Medulla oblongata (tissue), 1 donor: ENCODE data around the gene FMNL2.

Experiments
- DNase-seq: peaks from one replicate; pipeline ENCODE4 v3.0.0-alpha.2; 2015; ENCODE audit errors: extremely low spot score

Gene FMNL2

DNA sequence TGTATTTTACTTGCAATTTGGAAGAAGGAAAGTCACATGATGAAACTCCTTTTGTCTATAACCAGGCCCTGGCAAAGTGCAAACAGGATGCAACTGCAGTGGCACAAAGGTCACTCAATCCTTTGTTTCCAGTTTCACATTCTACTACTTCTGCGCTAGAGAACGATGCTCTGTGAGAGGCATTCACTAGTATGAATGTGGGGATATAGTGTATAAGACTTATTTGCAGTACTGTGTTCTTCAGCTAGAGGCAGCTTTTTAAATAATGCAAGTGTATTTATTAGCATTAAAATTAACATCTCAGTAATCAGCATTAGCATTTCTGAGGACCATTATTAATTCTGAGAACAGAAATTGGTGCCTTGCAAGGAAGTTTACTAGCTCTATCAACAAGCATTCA lies 313.4 kb downstream of the FMNL2 start:
- DNase-seq = peak; percentile 31

DNA sequence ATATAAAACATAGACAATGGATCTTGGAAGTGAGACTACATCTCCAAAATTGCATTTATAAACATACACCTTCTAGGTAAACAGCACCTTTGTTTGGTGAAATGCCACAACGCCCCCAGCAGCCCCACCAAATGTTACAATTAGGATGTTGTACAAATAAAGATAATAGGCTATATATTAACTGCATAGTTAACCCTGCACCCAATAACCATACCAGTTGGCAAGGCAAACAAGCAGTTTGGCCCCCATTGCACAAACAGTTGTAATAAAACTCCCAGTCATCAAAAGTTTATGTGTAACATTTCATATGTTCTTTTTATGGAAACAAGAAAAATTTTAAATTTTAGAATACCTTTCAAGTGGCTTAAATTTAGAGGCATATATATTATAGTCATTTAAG lies 315.0 kb downstream of the FMNL2 start:
- no peak for DNase-seq

DNA sequence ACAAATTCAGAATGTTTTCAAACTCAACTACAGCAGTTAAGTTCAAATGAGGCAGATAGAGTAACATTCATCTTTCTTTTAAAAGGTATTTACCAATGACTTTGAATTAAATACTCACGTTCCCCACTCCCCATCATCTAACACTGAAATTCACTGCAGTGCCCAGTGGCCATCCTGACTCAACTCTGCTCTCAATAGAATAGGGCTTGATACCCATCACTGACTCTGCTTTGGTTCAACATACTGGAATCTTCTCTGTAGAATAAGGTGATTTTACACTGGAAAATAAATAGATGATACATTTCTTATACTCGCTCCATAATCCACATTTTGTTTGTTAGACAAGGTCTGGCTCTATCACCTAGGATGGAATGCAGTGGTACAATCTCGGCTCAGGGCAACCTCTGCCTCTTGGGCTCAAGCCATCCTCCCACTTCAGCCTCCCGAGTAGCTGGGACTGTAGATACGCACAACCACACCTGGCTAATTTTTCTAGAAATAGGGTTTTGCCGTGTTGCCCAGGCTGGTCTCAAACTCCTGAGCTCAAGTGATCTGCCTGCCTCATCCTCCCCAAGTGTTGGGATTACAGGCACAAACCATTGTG lies 315.9 kb downstream of the FMNL2 start:
- DNase-seq = no peak

DNA sequence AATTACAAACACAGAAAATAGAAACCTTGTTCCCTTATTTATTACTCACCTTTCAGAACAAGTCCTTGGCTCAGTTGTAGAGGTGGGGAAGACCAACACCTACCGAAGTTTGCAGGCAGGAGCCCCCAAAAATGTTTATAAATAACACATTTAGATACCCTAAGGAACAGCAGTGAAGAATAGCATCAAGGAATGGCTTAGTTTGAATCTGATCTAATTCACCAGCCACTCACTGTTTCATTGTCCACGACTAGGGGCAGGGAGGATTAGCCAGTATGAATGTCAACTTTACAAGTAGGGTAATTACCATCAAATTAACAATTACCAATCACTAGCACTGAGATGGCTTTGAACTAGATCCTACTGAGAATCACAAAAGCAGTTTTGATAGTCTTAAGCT lies 316.9 kb downstream of the FMNL2 start:
- no peak for DNase-seq

DNA sequence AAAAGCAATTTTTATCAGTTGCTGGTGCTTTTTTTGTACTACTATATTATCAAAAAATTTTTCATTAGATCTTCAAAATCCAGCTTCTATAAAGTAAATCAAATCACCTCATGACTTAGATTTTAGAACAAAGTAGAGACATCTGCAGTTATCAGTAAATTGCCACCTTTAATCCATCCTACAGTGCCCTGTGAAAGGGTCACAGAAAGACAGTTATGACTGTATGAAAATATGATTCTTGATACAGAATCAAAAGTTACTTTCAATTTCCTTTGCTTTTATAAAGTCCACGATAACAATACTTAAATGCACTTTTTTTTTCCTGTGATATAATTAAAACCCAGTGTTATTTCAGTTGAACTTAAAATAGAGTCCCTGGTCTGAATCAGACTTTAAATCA lies 320.9 kb downstream of the FMNL2 start:
- DNase-seq = no peak

DNA sequence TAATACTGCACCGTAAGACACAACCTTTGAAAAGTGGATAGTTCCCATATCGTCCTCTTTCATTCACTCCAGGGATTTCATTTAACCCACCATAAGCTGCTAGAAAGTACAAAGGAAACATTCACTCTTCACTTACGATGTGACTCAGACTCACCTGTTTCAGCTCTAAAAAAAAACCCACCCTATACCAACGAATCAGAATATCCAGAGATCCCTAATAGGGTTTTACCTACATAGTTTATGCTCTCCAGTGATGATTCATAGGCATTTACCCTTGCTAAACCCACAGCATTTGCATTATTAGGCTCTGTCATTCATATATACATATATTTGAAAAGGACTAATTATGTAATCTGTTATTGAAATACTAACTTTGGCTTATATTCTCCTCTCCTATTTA lies 322.1 kb downstream of the FMNL2 start:
- DNase-seq = no peak

DNA sequence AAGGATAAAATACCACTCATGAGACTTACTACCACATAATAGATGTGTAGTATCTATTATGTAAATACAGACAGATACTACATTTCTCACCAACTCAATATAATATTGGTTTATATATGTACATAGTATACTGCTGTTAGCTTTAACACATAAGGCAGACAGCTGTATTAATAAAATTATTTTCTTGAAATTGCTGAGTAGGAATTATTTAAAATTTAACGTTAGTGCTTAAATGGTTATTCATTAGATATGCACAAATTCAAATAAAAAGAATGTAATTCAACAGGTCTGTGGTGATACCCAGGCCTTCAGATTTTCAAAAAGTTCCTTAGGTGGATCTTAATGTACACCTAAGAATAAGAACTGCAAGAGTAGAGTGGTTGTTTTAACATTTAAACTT lies 323.2 kb downstream of the FMNL2 start:
- no peak for DNase-seq

DNA sequence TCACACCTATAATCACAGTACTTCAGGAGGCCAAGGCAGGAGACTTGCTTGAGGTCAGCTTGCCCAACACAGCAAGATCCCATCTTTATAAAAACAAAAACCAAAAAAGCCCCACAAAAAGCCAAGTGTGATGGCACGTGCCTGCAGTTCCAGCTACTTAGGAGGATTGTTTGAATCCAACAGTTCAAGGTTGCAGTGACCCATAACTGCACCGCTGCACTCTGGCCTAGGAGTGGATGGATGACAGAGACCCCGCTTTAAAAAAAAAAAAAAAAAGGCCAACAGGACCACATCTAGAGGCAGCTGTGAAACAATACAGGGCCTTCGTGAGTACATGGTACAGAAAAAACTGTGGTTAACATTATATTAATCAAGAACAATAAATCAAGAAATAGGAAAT lies 326.1 kb downstream of the FMNL2 start:
- no peak for DNase-seq

DNA sequence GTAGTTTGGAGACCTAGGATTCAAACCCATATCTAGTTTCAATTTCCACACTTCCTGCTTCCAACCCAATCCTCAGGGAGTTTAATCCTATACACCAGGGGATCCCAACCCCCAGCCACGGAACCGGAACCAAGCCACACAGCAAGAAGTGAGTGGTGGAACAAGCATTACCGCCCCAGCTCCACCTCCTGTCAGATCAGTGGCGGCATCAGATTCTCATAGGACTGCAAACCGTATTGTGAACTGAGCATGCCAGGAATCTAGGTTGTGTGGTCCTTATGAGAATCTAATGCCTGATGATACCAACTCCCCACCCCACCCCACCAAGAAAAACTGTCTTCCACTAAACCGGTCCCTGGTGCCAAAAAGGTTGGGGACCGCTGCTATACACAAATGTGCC lies 329.8 kb downstream of the FMNL2 start:
- no peak for DNase-seq

DNA sequence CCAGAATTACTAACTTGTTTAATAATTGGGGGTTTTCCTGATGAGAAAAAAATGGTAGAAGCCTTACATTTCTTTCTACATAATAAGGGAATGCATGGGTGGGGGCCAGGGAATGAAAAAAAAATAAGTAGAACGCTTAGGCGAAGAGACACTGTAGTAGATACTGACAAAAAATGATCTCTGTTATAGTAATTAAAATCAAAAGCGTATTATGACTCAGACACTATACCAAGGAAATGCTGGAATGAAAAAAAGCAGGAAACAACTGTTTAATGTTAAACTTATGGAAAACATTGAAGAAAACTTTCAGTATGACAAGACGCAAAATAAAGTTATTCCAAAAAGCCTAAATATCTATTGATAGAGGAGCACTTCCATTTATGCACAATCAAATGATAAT lies 339.4 kb downstream of the FMNL2 start:
- DNase-seq = no peak

DNA sequence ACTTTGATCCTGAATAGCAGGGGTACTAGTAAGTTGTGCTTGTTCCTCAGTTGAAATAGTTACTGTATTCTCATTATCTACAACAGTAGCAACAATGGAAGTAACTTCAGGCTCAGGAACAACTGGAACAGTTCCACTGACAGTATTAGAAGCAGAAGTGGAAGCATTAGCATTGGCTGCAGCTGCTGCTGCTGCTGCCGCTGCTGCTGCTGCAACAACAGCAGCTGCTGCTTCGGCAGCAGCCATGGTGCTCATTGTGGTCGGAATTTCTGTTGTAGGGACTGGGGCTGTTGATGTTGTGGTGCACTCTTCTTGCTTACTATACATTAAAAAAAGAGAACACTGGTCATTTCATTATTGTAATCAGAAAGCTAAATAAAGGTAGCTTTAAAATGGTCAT lies 341.5 kb downstream of the FMNL2 start:
- peak; percentile 5 for DNase-seq

DNA sequence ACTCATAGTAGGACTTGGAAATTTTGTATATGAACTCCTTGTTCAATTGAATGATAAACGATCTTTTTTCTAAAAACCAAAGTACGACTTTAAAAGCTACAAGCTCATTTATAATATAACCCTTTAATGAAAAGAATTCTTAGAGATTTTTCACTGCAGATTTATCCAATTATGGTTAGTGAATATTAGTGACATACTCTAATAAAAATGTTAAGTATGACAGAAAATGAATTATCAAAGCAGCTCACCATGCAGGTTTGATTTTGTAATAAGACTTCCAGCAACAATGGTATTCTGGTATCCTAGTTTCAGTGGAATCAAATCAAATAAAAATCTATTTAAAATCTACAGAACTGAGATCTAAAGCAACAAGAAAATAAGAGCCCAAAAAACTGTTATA lies 343.8 kb downstream of the FMNL2 start:
- DNase-seq = no peak

DNA sequence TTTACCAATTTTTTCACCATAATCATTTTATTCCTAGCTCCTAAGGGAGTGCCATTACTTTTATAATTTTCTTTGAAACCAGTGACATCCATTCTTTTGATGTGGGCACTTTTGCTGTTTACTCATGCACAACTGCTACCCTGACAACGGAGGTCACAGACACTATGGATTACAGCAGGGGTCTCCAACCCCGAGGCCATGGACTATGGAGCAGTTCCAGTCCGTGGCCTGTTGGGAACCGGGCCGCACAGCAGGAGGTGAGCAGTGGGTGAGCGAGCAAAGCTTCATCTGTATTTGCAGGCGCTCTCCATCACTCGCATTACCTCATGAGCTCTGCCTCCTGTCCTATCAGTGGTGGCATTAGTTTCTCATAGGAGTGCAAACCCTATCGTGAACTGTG lies 347.7 kb downstream of the FMNL2 start:
- no peak for DNase-seq

DNA sequence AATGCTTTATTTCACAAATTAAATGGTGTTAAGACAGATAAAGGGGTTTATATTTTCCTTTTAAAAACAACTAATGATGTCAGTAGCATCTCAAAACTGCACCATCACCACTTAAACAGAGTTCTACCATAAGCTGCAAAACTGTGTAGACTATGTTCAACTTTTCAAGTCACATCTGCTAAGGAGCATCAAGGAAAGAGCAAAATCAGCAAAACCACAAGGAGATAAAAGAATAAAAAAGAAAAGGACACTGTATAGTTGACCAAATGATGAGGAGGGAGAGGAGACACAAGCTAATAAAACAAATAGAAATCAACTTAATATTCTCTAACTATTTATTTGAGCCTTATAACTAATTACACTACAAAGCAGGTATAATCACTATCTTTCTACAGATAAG lies 348.4 kb downstream of the FMNL2 start:
- no peak for DNase-seq

DNA sequence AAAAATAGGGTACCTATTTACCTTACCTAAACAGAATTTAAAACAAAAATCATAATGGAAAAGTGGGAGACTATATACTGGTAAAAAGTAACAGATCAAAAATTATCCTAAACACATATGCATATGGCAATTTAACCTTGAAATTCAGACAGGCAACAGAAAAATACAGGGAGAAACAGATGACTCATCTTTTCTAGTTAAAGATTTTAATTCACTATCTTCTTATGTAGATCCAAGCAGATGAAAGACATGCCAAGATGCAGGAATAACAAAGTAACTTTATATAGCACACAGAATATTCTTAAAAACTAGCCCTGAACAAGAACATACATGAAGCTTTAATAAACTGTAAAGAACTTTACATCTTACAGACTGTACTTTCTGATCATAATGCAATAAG lies 351.3 kb downstream of the FMNL2 start:
- DNase-seq = no peak

DNA sequence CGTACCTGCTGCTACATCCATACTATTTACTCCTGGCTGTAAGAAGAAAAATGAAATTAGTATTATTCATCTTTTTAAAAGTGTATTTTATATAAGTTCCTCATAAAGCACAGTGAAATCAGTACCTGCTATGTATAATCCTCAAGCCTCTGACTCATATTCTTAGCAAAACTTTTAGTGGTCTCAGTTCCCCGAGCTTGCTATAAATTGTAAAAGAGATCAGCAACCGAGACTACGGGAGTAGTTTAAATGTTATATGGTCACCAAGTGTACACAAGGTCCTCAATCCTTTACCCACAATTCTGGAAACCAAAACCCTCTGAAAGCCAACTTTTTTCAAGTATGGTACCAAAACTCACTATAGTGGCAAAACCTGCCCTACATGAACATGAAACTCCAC lies 358.1 kb downstream of the FMNL2 start:
- no peak for DNase-seq

DNA sequence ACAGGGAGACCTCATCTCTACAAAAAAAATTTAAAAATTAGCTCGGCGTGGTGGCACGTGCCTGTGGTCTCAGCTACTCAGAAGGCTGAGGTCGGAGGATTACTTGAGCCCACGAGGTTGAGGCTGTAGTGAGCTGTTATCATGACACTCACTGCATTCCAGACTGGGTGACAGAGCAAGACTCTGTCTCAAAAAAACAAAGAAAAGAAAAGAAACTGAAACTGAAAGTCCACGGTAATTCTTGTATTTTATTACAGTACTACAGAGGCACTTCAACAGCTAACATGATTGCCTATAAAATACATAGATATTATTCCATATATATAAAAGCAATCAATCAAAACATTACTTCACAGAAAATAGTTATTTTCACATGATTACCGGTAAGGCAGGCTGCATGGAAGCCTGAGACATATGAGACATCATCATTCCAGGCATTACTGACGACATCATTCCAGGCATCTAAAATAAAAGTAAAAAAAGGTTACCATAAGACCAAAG lies 359.2 kb downstream of the FMNL2 start:
- DNase-seq = peak; percentile 27

DNA sequence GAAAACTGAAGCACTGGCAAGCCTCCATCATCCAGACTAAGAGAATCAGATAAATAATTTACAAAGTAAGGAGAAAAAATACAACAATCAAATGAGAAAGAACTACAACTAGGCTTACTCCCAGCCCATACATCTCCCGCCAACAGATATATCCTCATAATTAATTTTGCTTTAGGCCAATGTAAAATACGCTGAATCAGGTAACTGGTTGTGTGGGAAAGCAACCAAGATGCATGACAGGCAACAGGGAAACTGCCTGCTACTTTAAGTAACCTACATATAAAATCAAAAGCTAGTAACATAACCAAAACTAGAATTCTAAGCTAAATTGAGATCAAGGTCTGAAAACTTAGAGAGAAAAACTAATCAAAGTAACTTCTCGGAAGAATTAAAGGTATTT lies 360.8 kb downstream of the FMNL2 start:
- DNase-seq = no peak

DNA sequence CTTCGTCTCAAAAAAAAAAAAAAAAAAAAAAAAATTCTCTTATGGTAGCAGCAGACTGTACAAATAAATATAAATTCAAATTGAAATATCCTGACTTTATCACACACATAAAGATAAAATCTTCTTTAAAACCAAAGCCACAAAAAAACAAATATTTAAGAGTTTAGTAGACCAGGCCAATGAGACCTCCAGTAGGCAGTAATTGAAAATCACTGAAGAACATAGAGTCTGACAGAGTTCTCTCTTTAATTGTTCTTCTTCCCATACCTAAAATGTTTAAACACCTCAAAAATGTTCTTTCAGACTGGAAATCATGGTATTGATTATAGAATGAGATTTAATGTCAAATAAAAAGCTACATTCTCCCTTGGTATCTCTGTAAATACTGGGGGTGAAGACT lies 361.5 kb downstream of the FMNL2 start:
- DNase-seq = no peak
